GM23338 (cell line): ENCODE data around the gene STARD13. TPM values are rescaled to one million over a fixed set of nuclear protein-coding genes. Genes with fewer than 3 reads are reported as not detected.

ENCODE experiments used
- ATAC-seq: fragments of 200-7000 bp; cut with Tn5 transposase; 3 replicates; pipeline ENCODE4 v1.9.1; 2020
- DNase-seq: peaks from one replicate; pipeline ENCODE4 v3.0.0-alpha.2; 2015; ENCODE audit warnings: low spot score
- H2AFZ ChIP-seq: fragments of 200-600 bp; sonication (generic); 2 replicates; pipeline ENCODE4 v1.8.0; 2016; ENCODE audit warnings: antibody characterized with exemption, mild to moderate bottlenecking, moderate library complexity
- H3F3A ChIP-seq: fragments of 200-600 bp; sonication (generic); replicated peaks from 2 replicates; pipeline ENCODE4 v1.8.0; 2017; ENCODE audit warnings: antibody characterized with exemption, mixed run types, low read depth
- H3K27ac ChIP-seq: fragments of 200-600 bp; sonication (generic); 2 replicates; pipeline ENCODE4 v1.6.1; 2016; ENCODE audit warnings: low read depth
- H3K27me3 ChIP-seq: fragments of 200-600 bp; sonication (generic); 2 replicates; pipeline ENCODE4 v1.8.0; 2016; ENCODE audit warnings: mild to moderate bottlenecking, mixed run types, moderate library complexity; ENCODE audit not compliant: insufficient read depth
- H3K36me3 ChIP-seq: fragments of 200-600 bp; sonication (generic); 2 replicates; pipeline ENCODE4 v1.8.0; 2016; ENCODE audit warnings: mild to moderate bottlenecking; ENCODE audit not compliant: insufficient read depth
- H3K4me1 ChIP-seq: fragments of 200-600 bp; sonication (generic); 2 replicates; pipeline ENCODE4 v1.8.0; 2016; ENCODE audit warnings: mild to moderate bottlenecking, moderate library complexity; ENCODE audit not compliant: insufficient read depth
- H3K4me2 ChIP-seq: fragments of 200-600 bp; sonication (generic); 2 replicates; pipeline ENCODE4 v1.7.1; 2017; ENCODE audit warnings: mixed run types
- H3K4me3 ChIP-seq: fragments of 200-600 bp; sonication (generic); 2 replicates; pipeline ENCODE4 v1.6.1; 2016; ENCODE audit warnings: mixed run types
- H3K79me2 ChIP-seq: fragments of 200-600 bp; sonication (generic); replicated peaks from 2 replicates; pipeline ENCODE4 v1.8.0; 2017; ENCODE audit warnings: mild to moderate bottlenecking; ENCODE audit not compliant: insufficient read depth
- H3K9me2 ChIP-seq: fragments of 200-600 bp; sonication (generic); 2 replicates; pipeline ENCODE4 v1.8.0; 2017; ENCODE audit not compliant: insufficient read depth
- H4K20me1 ChIP-seq: fragments of 200-600 bp; sonication (generic); replicated peaks from 2 replicates; pipeline ENCODE4 v1.8.0; 2017; ENCODE audit warnings: mild to moderate bottlenecking; ENCODE audit not compliant: insufficient read depth
- H3K27ac Mint-ChIP-seq: 2 replicates; pipeline ENCODE4 v1.8.0; 2020; ENCODE audit warnings: inconsistent platforms, mild to moderate bottlenecking, moderate library complexity, mixed read lengths
- H3K27me3 Mint-ChIP-seq: 3 replicates; pipeline ENCODE4 v1.8.0; 2022; ENCODE audit warnings: low read depth, mild to moderate bottlenecking, moderate library complexity, mixed read lengths, inconsistent platforms; ENCODE audit not compliant: insufficient read depth, poor library complexity
- H3K36me3 Mint-ChIP-seq: 3 replicates; pipeline ENCODE4 v1.8.0; 2021; ENCODE audit warnings: low read depth, mild to moderate bottlenecking, inconsistent platforms, moderate library complexity, mixed read lengths
- H3K4me1 Mint-ChIP-seq: 3 replicates; pipeline ENCODE4 v1.8.0; 2020; ENCODE audit warnings: mild to moderate bottlenecking, inconsistent platforms, mixed read lengths
- H3K4me3 Mint-ChIP-seq: 3 replicates; pipeline ENCODE4 v1.8.0; 2021; ENCODE audit warnings: moderate library complexity, mild to moderate bottlenecking, inconsistent platforms, mixed read lengths
- H3K9me3 Mint-ChIP-seq: 3 replicates; pipeline ENCODE4 v1.8.0; 2020; ENCODE audit warnings: moderate library complexity, mild to moderate bottlenecking, inconsistent platforms, mixed read lengths
- CTCF ChIP-seq, 2 experiments: fragments of 200-600 bp in 1 of 2; sonication (generic) in 1 of 2; conservative IDR thresholded peaks; 2 replicates each; pipeline versions ENCODE4 v1.5.1 to v1.6.1; 2016 to 2017; ENCODE audit warnings: antibody characterized with exemption in 2 of 2, low read depth in 2 of 2, mild to moderate bottlenecking in 2 of 2, moderate library complexity in 1 of 2
- EZH2 ChIP-seq: fragments of 200-600 bp; sonication (generic); IDR thresholded peaks from one replicate; pipeline ENCODE4 v1.8.0; 2017; ENCODE audit warnings: antibody characterized with exemption, mild to moderate bottlenecking, low read depth; ENCODE audit not compliant: unreplicated experiment
- EZH2phosphoT487 ChIP-seq: fragments of 200-600 bp; sonication (generic); IDR thresholded peaks from one replicate; pipeline ENCODE4 v1.8.1; 2018; ENCODE audit warnings: antibody characterized with exemption; ENCODE audit not compliant: unreplicated experiment
- JUNB ChIP-seq: IDR thresholded peaks from one replicate; pipeline ENCODE4 v1.6.1; 2016; ENCODE audit warnings: antibody characterized with exemption; ENCODE audit not compliant: unreplicated experiment
- NANOG ChIP-seq: IDR thresholded peaks from 2 replicates; pipeline ENCODE4 v1.6.1; 2016; ENCODE audit warnings: antibody characterized with exemption, borderline replicate concordance
- POLR2AphosphoS5 ChIP-seq: IDR thresholded peaks from 2 replicates; pipeline ENCODE4 v1.6.1; 2016; ENCODE audit warnings: antibody characterized with exemption, low read depth
- REST ChIP-seq: IDR thresholded peaks from one replicate; pipeline ENCODE4 v1.6.1; 2018; ENCODE audit warnings: antibody characterized with exemption; ENCODE audit not compliant: unreplicated experiment
- STAT1 ChIP-seq: IDR thresholded peaks from one replicate; pipeline ENCODE4 v1.6.1; 2016; ENCODE audit warnings: antibody characterized with exemption; ENCODE audit not compliant: unreplicated experiment
- ZNF114 ChIP-seq: fragments of 250-450 bp; sonication (Bioruptor Pico); IDR thresholded peaks from 2 replicates; pipeline ENCODE4 v1.5.0; 2020; ENCODE audit warnings: mild to moderate bottlenecking, moderate library complexity
- ZNF331 ChIP-seq: fragments of 250-450 bp; sonication (Bioruptor Pico); IDR thresholded peaks from 2 replicates; pipeline ENCODE4 v1.5.0; 2020; ENCODE audit warnings: low read depth, mild to moderate bottlenecking, moderate library complexity
- polyA plus RNA-seq: library from polyadenylated mRNA; unstranded; fragments of >200 nt; fragmentation: Nextera tagmentation; extraction: Ambion mirVana; gene quantifications from 2 replicates; pipeline ENCODE4 v1.2.1, GENCODE V29; 2016
- total RNA-seq: library from RNA; depleted of rRNA; stranded (reverse); fragments of >200 nt; shearing (Covaris generic); gene quantifications from 2 replicates; pipeline ENCODE4 v1.2.3, GENCODE V29; 2014

The STARD13 gene
- total and polyA plus RNA-seq, 2 experiments from 2014 or later = 3.2 to 5.2 TPM

GRCh38 chr13:33147832-33148231, 137.7 kb downstream of the STARD13 start (continued):
- TF ChIP-seq EZH2phosphoT487 (no peak), JUNB (no peak), POLR2AphosphoS5 (no peak)

GRCh38 chr13:33146843-33147611, 138.5 kb downstream of the STARD13 start:
- no peak for ATAC-seq
- Mint-ChIP-seq H3K4me3 (no peak overlapping the region), H3K4me1 (no peaks in the 10 kb centered on the region), H3K9me3 (peaks cover 6% of the 10 kb centered on the region; the same call in 1 of the 3 replicates), H3K27ac (no peak overlapping the region), H3K36me3 (peaks cover 7% of the 10 kb centered on the region; the same call in 1 of the 3 replicates), H3K27me3 (no peaks in the 10 kb centered on the region)
- no peak for TF ChIP-seq ZNF114 (CRISPR knock-in tag)
- Histone ChIP-seq H3F3A (no peaks in the 10 kb centered on the region), H3K4me3 (no peak overlapping the region), H3K27me3 (no peaks in the 10 kb centered on the region), H3K4me2 (no peak overlapping the region), H2AFZ (no peak overlapping the region), H3K9me2 (no peaks in the 10 kb centered on the region), H3K4me1 (no peaks in the 10 kb centered on the region), H4K20me1 (no peaks in the 10 kb centered on the region), H3K36me3 (no peaks in the 10 kb centered on the region), H3K79me2 (no peaks in the 10 kb centered on the region), H3K27ac (no peak overlapping the region)
- no peak for DNase-seq

- H3K79me2 ChIP-seq = no peaks in the 10 kb centered on the region
- no peaks in the 10 kb centered on the region for H4K20me1 ChIP-seq
- no peak overlapping the region for H3K4me3 Mint-ChIP-seq
- DNase-seq = no peak
- no peak for ATAC-seq
- no peaks in the 10 kb centered on the region for H3K9me2 ChIP-seq
- no peak overlapping the region for H3K27ac Mint-ChIP-seq
- H3K27me3 Mint-ChIP-seq = peaks cover 2% of the 10 kb centered on the region
- no peaks in the 10 kb centered on the region for H3F3A ChIP-seq
- H3K9me3 Mint-ChIP-seq = peaks cover 6% of the 10 kb centered on the region; the same call in 1 of the 3 replicates
- peaks cover 7% of the 10 kb centered on the region; the same call in 1 of the 3 replicates for H3K36me3 Mint-ChIP-seq
- no peak overlapping the region for H3K4me2 ChIP-seq
- no peaks in the 10 kb centered on the region for H3K27me3 ChIP-seq
- no peaks in the 10 kb centered on the region for H3K4me1 ChIP-seq
- H3K4me1 Mint-ChIP-seq = no peaks in the 10 kb centered on the region
- no peak overlapping the region for H3K4me3 ChIP-seq
- H3K27ac ChIP-seq = no peak overlapping the region
- no peaks in the 10 kb centered on the region for H3K36me3 ChIP-seq
- H2AFZ ChIP-seq = no peak overlapping the region
- TF ChIP-seq CTCF (conservative IDR thresholded peaks at IDR 0.05; ENCODE audit: low read depth in 2 of 2) (no peak), STAT1 (no peak), NANOG (no peak), REST (no peak), ZNF331 (no peak), EZH2 (no peak), POLR2AphosphoS5 (no peak)
Observed at GRCh38 chr13:33145667-33146066, 139.9 kb downstream of the STARD13 start.
